Measurements from ENCODE around the gene SPATS1. TPM values are rescaled to one million over a fixed set of nuclear protein-coding genes. Genes with fewer than 3 reads are reported as not detected.

The SPATS1 gene
- total and polyA plus RNA-seq, 2 of the 4 experiments (the other 2 are of a cell fraction), result not detected

DNA sequence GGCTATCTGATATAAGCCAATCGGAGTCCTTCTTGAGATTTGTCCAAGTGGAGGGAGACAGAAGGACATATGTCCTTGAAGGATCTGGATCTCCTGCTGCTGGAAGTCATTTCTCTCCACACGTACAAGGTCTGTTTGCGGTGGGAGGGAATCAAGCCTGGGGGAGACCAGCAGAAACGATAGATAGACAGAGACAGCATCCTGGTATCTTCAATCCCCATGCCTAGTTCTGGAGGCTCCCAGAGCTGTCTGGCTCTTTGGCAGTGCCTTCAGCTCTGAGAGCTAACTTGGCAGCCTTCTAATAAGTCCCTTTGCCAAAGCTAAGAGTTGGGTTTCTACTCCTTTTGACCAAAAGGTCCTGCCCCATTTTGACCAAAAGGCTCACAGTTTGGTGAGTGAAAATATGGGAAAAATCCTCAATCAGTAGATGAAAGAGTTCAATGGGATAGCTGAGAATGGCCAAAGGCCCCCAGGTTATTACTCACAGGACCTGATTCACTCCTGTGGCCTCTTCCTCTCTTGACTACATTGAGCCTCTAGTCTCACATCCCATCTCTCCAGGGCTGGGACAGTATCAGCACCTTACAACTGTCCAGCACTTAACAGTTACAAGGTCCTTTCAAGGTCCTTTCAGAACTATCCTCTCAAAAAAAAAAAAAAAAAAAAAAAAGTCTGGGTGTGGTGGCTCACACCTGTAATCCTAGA is 49.6 kb upstream of the SPATS1 start:
- no peak overlapping the region for H4K5ac ChIP-seq (ENCODE audit: low read depth, low read length)
- no peak overlapping the region for H4K8ac ChIP-seq (ENCODE audit: low read depth in 2 of 2, low read length in 2 of 2)
- WGBS, 2 experiments (ENCODE audit: extremely low coverage in 2 of 2, insufficient read length in 1 of 2), result no CpG with 5 or more reads among the region's 4 CpGs
- H3K4me2 ChIP-seq (ENCODE audit: low read depth, low read length), result no peak overlapping the region
- no peak overlapping the region for H3K9ac ChIP-seq (ENCODE audit: low read depth, low read length)
- no peaks in the 10 kb centered on the region for H3K79me1 ChIP-seq (ENCODE audit: low read depth in 1 of 2, low read length in 2 of 2)
- peaks cover 63% of the 10 kb centered on the region for H3K27me3 ChIP-seq (ENCODE audit: control insufficient read depth, insufficient read depth, low read length)
- BruUV-seq (replicated peaks), result no TSS peak
- POLR2A ChIA-PET (ENCODE audit: unreplicated experiment), result no interaction called here
- no peak overlapping the region for H3K56ac ChIP-seq (ENCODE audit: extremely low read depth, insufficient read depth, low read length)
- no peak overlapping the region for H3K27ac ChIP-seq (ENCODE audit: insufficient read depth, low read length)
- TF ChIP-seq USF2 (IDR thresholded peaks at IDR 0.05; ENCODE audit: low read depth, low read length), result no peak
- no peak for TF ChIP-seq FOS (IDR thresholded peaks at IDR 0.05; ENCODE audit: low read depth, low read length)
- no peak for TF ChIP-seq MAZ (IDR thresholded peaks at IDR 0.05; ENCODE audit: borderline replicate concordance, low read depth, low read length)
- TF ChIP-seq, protein P1, sequence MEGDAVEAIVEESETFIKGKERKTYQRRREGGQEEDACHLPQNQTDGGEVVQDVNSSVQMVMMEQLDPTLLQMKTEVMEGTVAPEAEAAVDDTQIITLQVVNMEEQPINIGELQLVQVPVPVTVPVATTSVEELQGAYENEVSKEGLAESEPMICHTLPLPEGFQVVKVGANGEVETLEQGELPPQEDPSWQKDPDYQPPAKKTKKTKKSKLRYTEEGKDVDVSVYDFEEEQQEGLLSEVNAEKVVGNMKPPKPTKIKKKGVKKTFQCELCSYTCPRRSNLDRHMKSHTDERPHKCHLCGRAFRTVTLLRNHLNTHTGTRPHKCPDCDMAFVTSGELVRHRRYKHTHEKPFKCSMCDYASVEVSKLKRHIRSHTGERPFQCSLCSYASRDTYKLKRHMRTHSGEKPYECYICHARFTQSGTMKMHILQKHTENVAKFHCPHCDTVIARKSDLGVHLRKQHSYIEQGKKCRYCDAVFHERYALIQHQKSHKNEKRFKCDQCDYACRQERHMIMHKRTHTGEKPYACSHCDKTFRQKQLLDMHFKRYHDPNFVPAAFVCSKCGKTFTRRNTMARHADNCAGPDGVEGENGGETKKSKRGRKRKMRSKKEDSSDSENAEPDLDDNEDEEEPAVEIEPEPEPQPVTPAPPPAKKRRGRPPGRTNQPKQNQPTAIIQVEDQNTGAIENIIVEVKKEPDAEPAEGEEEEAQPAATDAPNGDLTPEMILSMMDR (conservative IDR thresholded peaks at IDR 0.05; ENCODE audit: low read depth, low read length), result no peak
- TF ChIP-seq SMC3 (IDR thresholded peaks at IDR 0.05; ENCODE audit: low read depth, low read length), result no peak
- no peak for TF ChIP-seq CHD1 (IDR thresholded peaks at IDR 0.05; ENCODE audit: low read depth, low read length)
- TF ChIP-seq NFE2L2 (IDR thresholded peaks at IDR 0.05; ENCODE audit: low read depth, low read length), result no peak
- TF ChIP-seq RAD21 (IDR thresholded peaks at IDR 0.05; ENCODE audit: low read length), result no peak
- no peak for TF ChIP-seq CEBPB (IDR thresholded peaks at IDR 0.05; ENCODE audit: low read depth, low read length)
- TF ChIP-seq BHLHE40 (IDR thresholded peaks at IDR 0.05; ENCODE audit: low read depth, low read length), result no peak
- no peak for TF ChIP-seq RCOR1 (IDR thresholded peaks at IDR 0.05; ENCODE audit: insufficient replicate concordance, low read length)
- no peak for TF ChIP-seq MXI1 (IDR thresholded peaks at IDR 0.05; ENCODE audit: borderline replicate concordance, low read depth, low read length)
- no peak for TF ChIP-seq ELK1 (IDR thresholded peaks at IDR 0.05; ENCODE audit: borderline replicate concordance, low read depth, low read length)
- no peak for TF ChIP-seq POLR2A (IDR thresholded peaks at IDR 0.05; ENCODE audit: low read depth, low read length)
- TF ChIP-seq RFX5 (IDR thresholded peaks at IDR 0.05; ENCODE audit: low read depth, low read length), result no peak
- TF ChIP-seq MAFK (IDR thresholded peaks at IDR 0.05; ENCODE audit: low read depth, low read length), result no peak
- H4K20me1 ChIP-seq (ENCODE audit: insufficient read depth, low read length), result no peaks in the 10 kb centered on the region
- no peak overlapping the region for H3K4me3 ChIP-seq (ENCODE audit: insufficient read depth, low read depth, low read length)
- H3K14ac ChIP-seq (replicated peaks; ENCODE audit: low read depth, low read length), result no peak overlapping the region
- no peak overlapping the region for H3K4ac ChIP-seq (ENCODE audit: low read depth, low read length)
- no peaks in the 10 kb centered on the region for H3K4me1 ChIP-seq (ENCODE audit: control insufficient read depth, insufficient read depth, low read length)
- no peaks in the 10 kb centered on the region for H3K36me3 ChIP-seq (ENCODE audit: control insufficient read depth, insufficient read depth, low read length)
- no peak overlapping the region for H4K91ac ChIP-seq (ENCODE audit: insufficient read depth, low read depth, low read length)
- in situ Hi-C loops (cut with MboI; ENCODE audit: low sequenced_read_pairs) (no loop called here), dilution Hi-C loops (cut with HindIII; ENCODE audit: low sequenced_read_pairs, unreplicated experiment) (no loop called here), intact Hi-C loops (cut with micrococcal nuclease) (no loop called here)
- no peaks in the 10 kb centered on the region for H3K9me3 ChIP-seq (ENCODE audit: control insufficient read depth, insufficient read depth, low read length)
- no peak overlapping the region for H2BK15ac ChIP-seq (ENCODE audit: low read depth, low read length)
- H2AFZ ChIP-seq (replicated peaks; ENCODE audit: low read length, poor library complexity), result no peak overlapping the region
- H2AK9ac ChIP-seq (replicated peaks; ENCODE audit: low read depth, low read length, poor library complexity), result no peak overlapping the region
- H2AK5ac ChIP-seq (ENCODE audit: low read depth, low read length), result no peak overlapping the region
- no peak overlapping the region for H3K23ac ChIP-seq (ENCODE audit: low read depth, low read length)
- DNase-seq, result no peak
- no peak overlapping the region for H2BK5ac ChIP-seq (ENCODE audit: low read depth, low read length, poor library complexity, severe bottlenecking)
- no peak overlapping the region for H2BK120ac ChIP-seq (ENCODE audit: low read depth, low read length)
- no peaks in the 10 kb centered on the region; the same call in 1 of the 2 replicates for H3K9me1 ChIP-seq (ENCODE audit: insufficient read depth, low read length)
- H2BK20ac ChIP-seq (ENCODE audit: low read depth, low read length), result no peak overlapping the region
- H3K18ac ChIP-seq (ENCODE audit: low read depth, low read length), result no peak overlapping the region
- CTCF ChIA-PET, result interaction anchor here (0.7 kb wide), 1 partner anchor 25 kb away, joined by 3 read pairs; no protein-coding TSS in a partner anchor
- no peak for ATAC-seq (ENCODE audit: low read depth)
